Keratinocyte (primary cell): ENCODE measurements around the gene NLRC5. TPM values are rescaled to one million over a fixed set of nuclear protein-coding genes. Genes with fewer than 3 reads are reported as not detected.

Experiments used
- DNase-seq: peaks from one replicate; pipeline ENCODE4 v3.0.0-alpha.2; 2011; ENCODE audit warnings: low read depth, missing footprints, low spot score
- FAIRE-seq: peaks from 2 replicates; lab custom pipeline; 2011; peaks lifted over from hg19 to GRCh38; lab: Jason Lieb, UNC
- H2AFZ ChIP-seq: 2 replicates; pipeline ENCODE4 v1.6.0; 2012; ENCODE audit warnings: low read length, control low read depth, inconsistent platforms; ENCODE audit not compliant: control insufficient read depth
- H3K27ac ChIP-seq: 2 replicates; pipeline ENCODE4 v1.5.1; 2011; ENCODE audit warnings: low read length; ENCODE audit not compliant: control insufficient read depth, insufficient read depth
- H3K27me3 ChIP-seq: 3 replicates; pipeline ENCODE4 v1.6.0; 2011; ENCODE audit warnings: low read length; ENCODE audit not compliant: control insufficient read depth, insufficient read depth; ENCODE audit errors: extremely low read depth
- H3K36me3 ChIP-seq, 2 experiments: 2 replicates in 1 of 2; 3 replicates in 1 of 2; pipeline ENCODE4 v1.5.1; 2011; ENCODE audit warnings: low read length in 2 of 2, mild to moderate bottlenecking in 1 of 2; ENCODE audit not compliant: control insufficient read depth in 2 of 2, insufficient read depth in 2 of 2; ENCODE audit errors: extremely low read depth in 1 of 2
- H3K4me1 ChIP-seq: 3 replicates; pipeline ENCODE4 v1.5.1; 2011; ENCODE audit warnings: low read length; ENCODE audit not compliant: control insufficient read depth, insufficient read depth; ENCODE audit errors: extremely low read depth
- H3K4me2 ChIP-seq: 3 replicates; pipeline ENCODE4 v1.6.0; 2011; ENCODE audit warnings: low read depth, low read length; ENCODE audit not compliant: control insufficient read depth, insufficient read depth; ENCODE audit errors: extremely low read depth
- H3K4me3 ChIP-seq, 3 experiments: fragments of 200-600 bp in 1 of 3; sonication (generic) in 1 of 3; 2 replicates in 2 of 3; 3 replicates in 1 of 3; pipeline ENCODE4 v1.5.1; 2011 to 2016; ENCODE audit warnings: low read length in 3 of 3, mild to moderate bottlenecking in 3 of 3, control low read depth in 2 of 3, inconsistent platforms in 1 of 3, low read depth in 1 of 3, mixed read lengths in 1 of 3, mixed run types in 1 of 3, moderate library complexity in 1 of 3; ENCODE audit not compliant: control insufficient read depth in 2 of 3, insufficient read depth in 2 of 3; ENCODE audit errors: extremely low read depth in 1 of 3
- H3K79me2 ChIP-seq: 2 replicates; pipeline ENCODE4 v1.6.0; 2012; ENCODE audit warnings: low read length; ENCODE audit not compliant: control insufficient read depth, insufficient read depth
- H3K9ac ChIP-seq: 3 replicates; pipeline ENCODE4 v1.6.0; 2011; ENCODE audit warnings: low read length; ENCODE audit not compliant: control insufficient read depth, insufficient read depth; ENCODE audit errors: extremely low read depth
- H3K9me1 ChIP-seq: 3 replicates; pipeline ENCODE4 v1.6.0; 2011; ENCODE audit warnings: low read length; ENCODE audit not compliant: control insufficient read depth, insufficient read depth; ENCODE audit errors: extremely low read depth
- H3K9me3 ChIP-seq: 2 replicates; pipeline ENCODE4 v1.5.1; 2012; ENCODE audit warnings: low read depth, low read length; ENCODE audit not compliant: control insufficient read depth
- H4K20me1 ChIP-seq: 3 replicates; pipeline ENCODE4 v1.6.0; 2011; ENCODE audit warnings: low read length; ENCODE audit not compliant: control insufficient read depth, insufficient read depth; ENCODE audit errors: extremely low read depth
- CTCF ChIP-seq, 3 experiments: IDR thresholded peaks in 1 of 3; conservative IDR thresholded peaks in 1 of 3; optimal IDR thresholded peaks in 1 of 3; 2 replicates in 2 of 3; 3 replicates in 1 of 3; pipeline versions ENCODE3 to v1.5.1; 2011; ENCODE audit warnings: low read length in 3 of 3, mild to moderate bottlenecking in 3 of 3, moderate library complexity in 2 of 3, control low read depth in 1 of 3, inconsistent platforms in 1 of 3; ENCODE audit not compliant: insufficient read depth in 2 of 3; ENCODE audit errors: extremely low read depth in 1 of 3
- EZH2 ChIP-seq: IDR thresholded peaks from one replicate; pipeline ENCODE4 v1.6.1; 2012; ENCODE audit warnings: inconsistent platforms, mild to moderate bottlenecking, low read length, moderate library complexity
- dilution Hi-C: fragments of 300-500 bp; cut with MboI; formaldehyde crosslinking; loops from one replicate; pipeline ENCODE4 v1.7.0; 2020; ENCODE audit warnings: low sequenced_read_pairs; ENCODE audit not compliant: extremely low pct_ligation_motif_present
- polyA plus RNA-seq, 5 experiments: library from polyadenylated mRNA; depleted of rRNA in 3 of 5; stranded (reverse) in 3 of 5; stranded (forward) in 1 of 5; unstranded in 1 of 5; fragments of >200 nt; gene quantifications; 1 replicate in 1 of 5; 2 replicates in 3 of 5; 3 replicates in 1 of 5; pipeline versions ENCODE4 v1.2.1 to v1.2.3, GENCODE V29; 2011 to 2012; ENCODE audit warnings: missing spikeins in 2 of 5, low read depth in 1 of 5, low replicate concordance in 1 of 5

Gene NLRC5
- polyA plus RNA-seq, 1 donor (not counting 4 experiments of a cell fraction or from before 2014, with no cell fraction given) = 7.8 TPM

GRCh38 chr16:57019746-57020145, 30.4 kb downstream of the NLRC5 start:
- dilution Hi-C loops = no loop called here

DNA sequence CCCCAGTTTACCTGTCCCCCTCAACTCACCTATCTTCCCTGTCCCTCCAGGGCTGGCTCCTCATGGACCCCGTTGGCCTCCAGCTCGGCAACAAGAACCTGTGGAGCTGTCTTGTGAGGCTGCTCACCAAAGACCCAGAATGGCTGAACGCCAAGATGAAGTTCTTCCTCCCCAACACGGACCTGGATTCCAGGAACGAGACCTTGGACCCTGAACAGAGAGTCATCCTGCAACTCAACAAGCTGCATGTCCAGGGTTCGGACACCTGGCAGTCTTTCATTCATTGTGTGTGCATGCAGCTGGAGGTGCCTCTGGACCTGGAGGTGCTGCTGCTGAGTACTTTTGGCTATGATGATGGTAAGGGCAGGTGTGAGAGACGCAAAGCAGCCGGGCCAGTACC, 31.3 kb downstream of the NLRC5 start:
- Histone ChIP-seq H2AFZ (no peak overlapping the region), H3K36me3 (peaks cover 3 to 4% of the 10 kb centered on the region in 2 experiments), H3K4me2 (no peak overlapping the region), H3K27ac (no peak overlapping the region), H3K9me3 (no peaks in the 10 kb centered on the region), H3K9me1 (no peaks in the 10 kb centered on the region), H3K79me2 (no peaks in the 10 kb centered on the region), H3K9ac (no peak overlapping the region), H3K4me1 (no peaks in the 10 kb centered on the region), H3K4me3 (no peak overlapping the region), H4K20me1 (no peaks in the 10 kb centered on the region), H3K27me3 (no peaks in the 10 kb centered on the region)
- no peak for TF ChIP-seq EZH2
- no peak for TF ChIP-seq CTCF (optimal IDR thresholded peaks at IDR 0.05 in 1 of 3, IDR thresholded peaks at IDR 0.05 in 1 of 3, conservative IDR thresholded peaks at IDR 0.05 in 1 of 3; ENCODE audit: extremely low read depth in 1 of 3, insufficient read depth in 2 of 3, low read length in 3 of 3)
- DNase-seq = no peak
- dilution Hi-C loops = no loop called here
- FAIRE-seq = no peak

More at GRCh38 chr16:57019746-57020145, 30.4 kb downstream of the NLRC5 start:
- Histone ChIP-seq H3K27me3 (no peaks in the 10 kb centered on the region), H2AFZ (no peak overlapping the region), H3K27ac (no peak overlapping the region), H3K9me3 (no peaks in the 10 kb centered on the region), H3K9me1 (no peaks in the 10 kb centered on the region), H3K9ac (no peak overlapping the region), H3K4me1 (no peaks in the 10 kb centered on the region), H3K79me2 (no peaks in the 10 kb centered on the region), H3K4me2 (no peak overlapping the region), H3K4me3 (no peak overlapping the region), H4K20me1 (no peaks in the 10 kb centered on the region), H3K36me3 (peaks cover 3 to 4% of the 10 kb centered on the region in 2 experiments)
- TF ChIP-seq EZH2 = no peak
- no peak for TF ChIP-seq CTCF (optimal IDR thresholded peaks at IDR 0.05 in 1 of 3, IDR thresholded peaks at IDR 0.05 in 1 of 3, conservative IDR thresholded peaks at IDR 0.05 in 1 of 3; ENCODE audit: extremely low read depth in 1 of 3, insufficient read depth in 2 of 3, low read length in 3 of 3)
- DNase-seq = no peak
- FAIRE-seq = no peak
